HK-2 (cell line): ENCODE measurements around the gene B3GALT6.
"Not testable (repeated sequence)": the region's sequence is repeated elsewhere in the genome, so short reads cannot be mapped to it uniquely, and the experiment has no call there.

Experiments used
- DNase-seq: peaks from one replicate; pipeline ENCODE4 v3.0.0-alpha.2; 2018; ENCODE audit not compliant: unreplicated experiment

Gene B3GALT6

GRCh38 chr1:1232208-1232795 is at the start of gene B3GALT6:
Gene B3GALT6, plus strand, starts transcription at chr1:1232237. Its CDS starts 42 bp downstream, at chr1:1232279.
- no peak for DNase-seq

- DNase-seq: peak; percentile 0
Observed at GRCh38 chr1:1182491-1183220, 49.4 kb upstream of the B3GALT6 start.

GRCh38 chr1:1183221-1183747 is 48.8 kb upstream of the B3GALT6 start:
- DNase-seq: no peak

- no peak for DNase-seq
Observed at GRCh38 chr1:1183833-1184775, 47.9 kb upstream of the B3GALT6 start.

- peak; percentile 16 for DNase-seq
Observed at GRCh38 chr1:1185101-1185765, 46.8 kb upstream of the B3GALT6 start.

GRCh38 chr1:1187938-1188337 is 44.1 kb upstream of the B3GALT6 start:
- DNase-seq: no peak

GRCh38 chr1:1189111-1189510 is 42.9 kb upstream of the B3GALT6 start:
- DNase-seq: no peak

GRCh38 chr1:1191734-1192133 is 40.3 kb upstream of the B3GALT6 start:
- DNase-seq: no peak

- no peak for DNase-seq
Observed at GRCh38 chr1:1194723-1195122, 37.3 kb upstream of the B3GALT6 start.

- DNase-seq: not testable (repeated sequence)
Observed at GRCh38 chr1:1195726-1196125, 36.3 kb upstream of the B3GALT6 start.

- peak; percentile 0 for DNase-seq
Observed at GRCh38 chr1:1196431-1197187, 35.4 kb upstream of the B3GALT6 start.

GRCh38 chr1:1197188-1197500 is 34.9 kb upstream of the B3GALT6 start:
- DNase-seq: no peak

GRCh38 chr1:1197551-1198422 is 34.2 kb upstream of the B3GALT6 start:
- no peak for DNase-seq

- peak; percentile 0 for DNase-seq
Observed at GRCh38 chr1:1198423-1199140, 33.5 kb upstream of the B3GALT6 start.

- no peak for DNase-seq
Observed at GRCh38 chr1:1199141-1199960, 32.7 kb upstream of the B3GALT6 start.

- no peak for DNase-seq
Observed at GRCh38 chr1:1199961-1200875, 31.8 kb upstream of the B3GALT6 start.
